Measurements from ENCODE around the gene FRAT1. TPM values are rescaled to one million over a fixed set of nuclear protein-coding genes. Genes with fewer than 3 reads are reported as not detected.

FRAT1 gene
- total and polyA plus RNA-seq, 2 of the 4 experiments (the other 2 are of a cell fraction) = 0.54 to 0.89 TPM

DNA sequence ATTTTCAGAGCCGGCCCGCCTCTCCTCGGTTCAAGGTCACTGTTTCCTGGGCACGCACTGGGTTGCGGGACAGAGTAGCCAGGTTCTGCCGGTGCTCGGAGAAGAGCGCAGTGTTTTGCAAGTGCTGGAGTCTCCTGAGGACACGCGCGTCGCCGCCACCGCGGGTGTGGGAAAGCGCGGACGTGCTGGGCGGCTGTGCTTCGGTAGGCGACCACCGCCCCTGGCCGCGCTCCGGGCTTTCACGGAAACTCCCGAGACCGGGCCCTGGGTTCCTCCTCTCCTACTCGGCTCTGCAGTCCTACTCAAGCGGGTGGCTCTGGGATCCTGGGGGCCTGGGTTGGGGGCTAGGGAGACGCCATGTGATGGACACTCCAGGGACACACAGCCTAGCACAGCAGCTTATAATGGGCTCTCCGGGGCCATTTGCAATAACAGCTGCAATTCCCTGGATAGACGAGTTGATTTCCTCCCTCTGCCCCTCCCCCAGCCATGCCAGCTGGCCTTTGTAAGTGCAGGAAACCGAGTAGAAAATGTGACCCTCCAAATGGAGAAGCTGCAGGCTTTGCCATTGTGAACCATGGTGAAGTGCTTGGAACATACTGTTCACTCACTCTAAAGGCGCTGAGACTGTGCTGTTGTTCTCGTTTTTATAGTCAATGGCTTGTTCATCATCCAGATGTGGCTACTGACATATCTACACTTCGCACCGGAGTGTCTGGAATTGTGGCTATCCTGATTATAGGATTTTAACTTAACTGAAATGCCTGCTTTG lies 2.1 kb downstream of the FRAT1 start:
- Histone ChIP-seq H4K5ac (ENCODE audit: low read depth, low read length) (no peak overlapping the region), H3K9me3 (ENCODE audit: control insufficient read depth, insufficient read depth, low read length) (no peaks in the 10 kb centered on the region), H3K4ac (ENCODE audit: low read depth, low read length) (no peak overlapping the region), H3K23ac (ENCODE audit: low read depth, low read length) (no peak overlapping the region), H3K56ac (ENCODE audit: extremely low read depth, insufficient read depth, low read length) (no peak overlapping the region), H3K4me1 (ENCODE audit: control insufficient read depth, insufficient read depth, low read length) (peaks cover 8% of the 10 kb centered on the region; the same call in 1 of the 2 replicates), H4K91ac (ENCODE audit: insufficient read depth, low read depth, low read length) (no peak overlapping the region), H3K9me1 (ENCODE audit: insufficient read depth, low read length) (no peaks in the 10 kb centered on the region), H3K14ac (replicated peaks; ENCODE audit: low read depth, low read length) (no peak overlapping the region), H3K79me1 (ENCODE audit: low read depth in 1 of 2, low read length in 2 of 2) (peaks cover 7% of the 10 kb centered on the region in 2 experiments; a peak in 2 of 4 replicates), H3K36me3 (ENCODE audit: control insufficient read depth, insufficient read depth, low read length) (no peaks in the 10 kb centered on the region), H2AFZ (replicated peaks; ENCODE audit: low read length, poor library complexity) (no peak overlapping the region), H2BK20ac (ENCODE audit: low read depth, low read length) (no peak overlapping the region), H2AK5ac (ENCODE audit: low read depth, low read length) (no peak overlapping the region), H3K18ac (ENCODE audit: low read depth, low read length) (no peak overlapping the region), H2BK15ac (ENCODE audit: low read depth, low read length) (no peak overlapping the region), H3K4me3 (ENCODE audit: insufficient read depth, low read depth, low read length) (no peak overlapping the region), H2AK9ac (replicated peaks; ENCODE audit: low read depth, low read length, poor library complexity) (no peak overlapping the region), H4K20me1 (ENCODE audit: insufficient read depth, low read length) (no peaks in the 10 kb centered on the region), H2BK5ac (ENCODE audit: low read depth, low read length, poor library complexity, severe bottlenecking) (no peak overlapping the region), H2BK120ac (ENCODE audit: low read depth, low read length) (no peak overlapping the region), H3K4me2 (ENCODE audit: low read depth, low read length) (no peak overlapping the region; the same call in 1 of the 2 replicates), H3K9ac (ENCODE audit: low read depth, low read length) (no peak overlapping the region), H3K27ac (ENCODE audit: insufficient read depth, low read length) (no peak overlapping the region), H4K8ac (ENCODE audit: low read depth in 2 of 2, low read length in 2 of 2) (no peak overlapping the region; a peak in 1 of 4 replicates), H3K27me3 (ENCODE audit: control insufficient read depth, insufficient read depth, low read length) (no peaks in the 10 kb centered on the region)
- in situ Hi-C loops (cut with MboI; ENCODE audit: low sequenced_read_pairs) = no loop called here
- intact Hi-C loops (cut with micrococcal nuclease) = no loop called here
- TF ChIP-seq, protein P1, sequence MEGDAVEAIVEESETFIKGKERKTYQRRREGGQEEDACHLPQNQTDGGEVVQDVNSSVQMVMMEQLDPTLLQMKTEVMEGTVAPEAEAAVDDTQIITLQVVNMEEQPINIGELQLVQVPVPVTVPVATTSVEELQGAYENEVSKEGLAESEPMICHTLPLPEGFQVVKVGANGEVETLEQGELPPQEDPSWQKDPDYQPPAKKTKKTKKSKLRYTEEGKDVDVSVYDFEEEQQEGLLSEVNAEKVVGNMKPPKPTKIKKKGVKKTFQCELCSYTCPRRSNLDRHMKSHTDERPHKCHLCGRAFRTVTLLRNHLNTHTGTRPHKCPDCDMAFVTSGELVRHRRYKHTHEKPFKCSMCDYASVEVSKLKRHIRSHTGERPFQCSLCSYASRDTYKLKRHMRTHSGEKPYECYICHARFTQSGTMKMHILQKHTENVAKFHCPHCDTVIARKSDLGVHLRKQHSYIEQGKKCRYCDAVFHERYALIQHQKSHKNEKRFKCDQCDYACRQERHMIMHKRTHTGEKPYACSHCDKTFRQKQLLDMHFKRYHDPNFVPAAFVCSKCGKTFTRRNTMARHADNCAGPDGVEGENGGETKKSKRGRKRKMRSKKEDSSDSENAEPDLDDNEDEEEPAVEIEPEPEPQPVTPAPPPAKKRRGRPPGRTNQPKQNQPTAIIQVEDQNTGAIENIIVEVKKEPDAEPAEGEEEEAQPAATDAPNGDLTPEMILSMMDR (conservative IDR thresholded peaks at IDR 0.05; ENCODE audit: low read depth, low read length) = no peak
- no peak for TF ChIP-seq MAFK (IDR thresholded peaks at IDR 0.05; ENCODE audit: low read depth, low read length)
- TF ChIP-seq, protein P2, sequence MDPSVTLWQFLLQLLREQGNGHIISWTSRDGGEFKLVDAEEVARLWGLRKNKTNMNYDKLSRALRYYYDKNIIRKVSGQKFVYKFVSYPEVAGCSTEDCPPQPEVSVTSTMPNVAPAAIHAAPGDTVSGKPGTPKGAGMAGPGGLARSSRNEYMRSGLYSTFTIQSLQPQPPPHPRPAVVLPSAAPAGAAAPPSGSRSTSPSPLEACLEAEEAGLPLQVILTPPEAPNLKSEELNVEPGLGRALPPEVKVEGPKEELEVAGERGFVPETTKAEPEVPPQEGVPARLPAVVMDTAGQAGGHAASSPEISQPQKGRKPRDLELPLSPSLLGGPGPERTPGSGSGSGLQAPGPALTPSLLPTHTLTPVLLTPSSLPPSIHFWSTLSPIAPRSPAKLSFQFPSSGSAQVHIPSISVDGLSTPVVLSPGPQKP (IDR thresholded peaks at IDR 0.05; ENCODE audit: borderline replicate concordance, low read depth, low read length) = no peak
- no peak for TF ChIP-seq BHLHE40 (IDR thresholded peaks at IDR 0.05; ENCODE audit: low read depth, low read length)
- dilution Hi-C loops (cut with HindIII; ENCODE audit: low sequenced_read_pairs, unreplicated experiment) = no loop called here
- 39% methylated on average over 21 of the region's 38 CpGs; no CpG with 5 or more reads in 1 of the 2 experiments for WGBS, 2 experiments (ENCODE audit: extremely low coverage in 2 of 2, insufficient read length in 1 of 2)
- DNase-seq (no peak), ATAC-seq (ENCODE audit: low read depth) (no peak)
- ChIA-PET CTCF (interaction anchor here (0.6 kb wide), 1 partner anchor 91 kb away, joined by 4 read pairs; no protein-coding TSS in a partner anchor), POLR2A (ENCODE audit: unreplicated experiment) (interaction anchor here (0.6 kb wide), 1 partner anchor 12 kb away, joined by 7 read pairs; no protein-coding TSS in a partner anchor)
- no TSS peak for BruUV-seq (replicated peaks)

Data from IMR-90 (cell line).